ENCODE data around the gene PDCD6IP.

GRCh38 chr3:33885496-33885895 is 87.1 kb downstream of the PDCD6IP start:
- no peak for TF ChIP-seq EP300 (IDR thresholded peaks at IDR 0.05)
- TF ChIP-seq, protein P1, sequence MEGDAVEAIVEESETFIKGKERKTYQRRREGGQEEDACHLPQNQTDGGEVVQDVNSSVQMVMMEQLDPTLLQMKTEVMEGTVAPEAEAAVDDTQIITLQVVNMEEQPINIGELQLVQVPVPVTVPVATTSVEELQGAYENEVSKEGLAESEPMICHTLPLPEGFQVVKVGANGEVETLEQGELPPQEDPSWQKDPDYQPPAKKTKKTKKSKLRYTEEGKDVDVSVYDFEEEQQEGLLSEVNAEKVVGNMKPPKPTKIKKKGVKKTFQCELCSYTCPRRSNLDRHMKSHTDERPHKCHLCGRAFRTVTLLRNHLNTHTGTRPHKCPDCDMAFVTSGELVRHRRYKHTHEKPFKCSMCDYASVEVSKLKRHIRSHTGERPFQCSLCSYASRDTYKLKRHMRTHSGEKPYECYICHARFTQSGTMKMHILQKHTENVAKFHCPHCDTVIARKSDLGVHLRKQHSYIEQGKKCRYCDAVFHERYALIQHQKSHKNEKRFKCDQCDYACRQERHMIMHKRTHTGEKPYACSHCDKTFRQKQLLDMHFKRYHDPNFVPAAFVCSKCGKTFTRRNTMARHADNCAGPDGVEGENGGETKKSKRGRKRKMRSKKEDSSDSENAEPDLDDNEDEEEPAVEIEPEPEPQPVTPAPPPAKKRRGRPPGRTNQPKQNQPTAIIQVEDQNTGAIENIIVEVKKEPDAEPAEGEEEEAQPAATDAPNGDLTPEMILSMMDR (IDR thresholded peaks at IDR 0.05), result no peak
- TF ChIP-seq POLR2A (IDR thresholded peaks at IDR 0.05), result no peak
- no peak for TF ChIP-seq POLR2AphosphoS5 (IDR thresholded peaks at IDR 0.05)
